GM21619 (cell line): ENCODE measurements around the gene CPEB1.
"Not testable (repeated sequence)": the region's sequence is repeated elsewhere in the genome, so short reads cannot be mapped to it uniquely, and the experiment has no call there.

ENCODE experiments used
- ATAC-seq: cut with Tn5 transposase; IDR thresholded peaks from one replicate; pipeline ENCODE4 v1.9.1; 2021; ENCODE audit not compliant: unreplicated experiment

CPEB1 gene

DNA sequence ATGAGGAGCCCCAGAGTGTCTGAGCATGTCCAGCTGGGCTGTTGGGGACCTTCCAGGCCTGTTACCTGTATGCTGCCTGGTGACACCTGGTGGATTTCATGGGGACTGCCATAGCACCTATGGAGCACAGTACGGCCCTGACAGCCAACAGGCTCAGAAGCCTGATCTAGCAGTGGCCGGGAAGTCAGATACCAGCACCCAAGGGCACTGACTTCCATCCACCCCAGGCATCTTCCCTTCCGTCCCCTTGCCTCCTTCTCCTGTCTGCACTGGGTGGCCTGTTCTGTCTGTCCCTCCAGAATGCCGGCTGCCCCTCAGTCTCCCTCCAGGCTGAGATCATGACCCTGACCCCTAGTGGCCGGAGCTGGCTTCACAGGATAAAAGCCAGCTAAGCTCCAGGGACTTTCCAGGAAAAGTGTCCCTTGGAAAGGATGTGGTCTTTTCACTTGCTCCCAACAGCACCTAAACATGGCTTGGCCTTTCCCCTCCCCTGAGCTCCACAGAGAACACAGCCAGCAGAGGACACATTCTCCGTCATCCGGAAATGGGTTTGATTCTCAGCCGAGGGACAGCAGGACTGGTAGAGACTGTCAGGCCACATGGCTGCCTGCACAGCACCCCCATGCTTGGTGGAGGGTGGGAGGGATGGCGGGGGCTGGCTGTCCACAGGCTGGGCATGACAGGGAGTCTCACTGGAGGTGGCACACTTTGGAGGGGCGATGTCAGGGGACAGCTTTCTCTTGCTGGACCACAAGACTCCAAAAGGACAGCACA lies 116.4 kb downstream of the CPEB1 start:
- peak; percentile 82 for ATAC-seq

DNA sequence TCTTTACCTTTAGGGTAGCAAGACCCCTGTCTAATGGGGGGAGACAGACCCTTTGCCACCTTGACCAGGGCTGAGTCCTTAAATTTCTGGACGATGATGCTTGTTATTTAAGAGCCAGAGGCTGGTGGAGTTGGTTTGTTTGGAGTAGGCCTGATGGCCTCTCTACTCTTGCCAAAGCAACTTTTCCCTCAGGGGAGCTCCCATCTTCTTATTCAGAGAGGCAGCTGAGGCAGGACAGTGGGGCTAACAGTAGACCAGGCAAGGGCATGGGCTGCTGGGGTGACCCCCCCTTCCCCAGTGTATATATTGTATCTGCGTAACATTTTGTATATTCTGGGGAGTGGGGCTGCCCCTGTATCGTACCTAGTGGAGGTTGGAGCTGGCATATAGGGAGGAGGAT lies 117.2 kb downstream of the CPEB1 start:
- ATAC-seq = no peak

DNA sequence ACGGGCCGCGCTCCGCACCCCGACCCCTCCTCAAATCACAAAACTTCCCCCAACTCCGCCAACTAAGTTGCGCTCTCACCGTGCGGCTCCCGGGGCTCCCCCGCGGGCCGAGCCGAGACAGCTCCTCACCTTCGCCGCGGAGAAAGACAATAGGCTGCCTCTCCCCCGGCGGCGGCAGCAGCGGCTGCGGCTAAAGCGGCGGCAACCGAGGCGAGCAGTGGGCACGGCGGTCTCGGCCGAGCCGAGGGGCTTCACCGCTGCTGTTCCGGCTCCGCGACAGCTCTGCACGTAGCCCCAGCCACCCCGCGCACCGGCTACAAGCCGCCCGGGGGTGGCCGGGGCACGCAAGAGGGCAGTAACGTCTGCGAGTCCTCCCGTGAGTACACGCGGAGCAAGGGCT lies 133.6 kb downstream of the CPEB1 start:
- ATAC-seq = not testable (repeated sequence)

DNA sequence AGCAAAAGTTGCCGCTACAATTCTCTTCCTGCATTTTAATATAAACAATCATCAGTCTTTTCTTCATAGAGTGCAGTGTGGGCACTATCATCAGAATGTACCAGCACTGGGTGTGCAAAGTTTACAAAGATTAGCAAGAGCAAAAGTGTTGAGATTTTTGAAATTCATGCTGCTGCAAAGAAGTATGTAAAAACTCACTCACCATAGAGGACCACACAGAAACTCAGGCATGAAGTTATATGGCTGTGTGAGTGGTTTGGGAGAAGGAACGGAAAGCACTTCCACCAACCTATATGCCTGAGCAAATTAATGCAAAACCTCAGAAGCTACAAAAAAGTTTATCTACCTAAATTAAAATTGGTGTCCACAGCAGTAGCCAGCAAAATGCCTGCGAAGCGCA lies 139.5 kb downstream of the CPEB1 start:
- ATAC-seq = not testable (repeated sequence)

DNA sequence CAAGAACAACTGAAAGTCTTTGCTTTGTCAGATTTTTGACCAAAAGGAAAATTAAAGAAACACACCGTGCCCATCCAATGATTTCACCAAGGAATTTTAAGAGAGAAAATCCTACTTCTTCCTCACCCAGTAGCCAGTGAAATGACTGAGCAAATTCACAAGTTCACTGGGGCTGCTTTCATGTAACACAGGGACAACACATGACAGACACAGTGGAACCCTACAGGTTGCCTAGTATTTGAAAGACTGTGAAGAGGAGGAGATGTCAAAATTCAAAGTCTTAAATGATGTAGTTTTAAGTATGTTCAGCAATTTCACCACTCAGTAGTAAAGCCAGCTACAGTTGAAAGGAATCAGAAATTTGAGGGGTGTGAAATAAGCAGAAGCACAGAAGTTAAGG lies 140.1 kb downstream of the CPEB1 start:
- not testable (repeated sequence) for ATAC-seq

DNA sequence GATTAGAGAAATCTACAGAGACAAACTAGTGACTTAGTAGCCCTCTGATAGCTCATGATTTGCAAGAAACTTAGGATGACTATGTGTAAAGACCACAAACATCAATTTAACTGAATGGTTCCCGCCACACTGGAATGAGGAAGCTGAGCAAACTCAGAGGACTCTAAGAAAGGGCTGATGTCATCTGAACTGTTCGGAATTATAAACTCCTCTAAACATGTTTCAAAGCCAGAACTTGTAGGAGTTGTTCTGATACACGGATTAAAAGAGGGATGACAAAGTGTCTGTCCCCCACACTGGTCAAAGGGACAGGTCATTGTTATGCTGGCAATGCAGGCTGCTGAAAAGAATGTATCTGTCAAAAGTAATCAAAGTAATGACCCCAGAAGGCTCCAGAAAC lies 141.3 kb downstream of the CPEB1 start:
- not testable (repeated sequence) for ATAC-seq

DNA sequence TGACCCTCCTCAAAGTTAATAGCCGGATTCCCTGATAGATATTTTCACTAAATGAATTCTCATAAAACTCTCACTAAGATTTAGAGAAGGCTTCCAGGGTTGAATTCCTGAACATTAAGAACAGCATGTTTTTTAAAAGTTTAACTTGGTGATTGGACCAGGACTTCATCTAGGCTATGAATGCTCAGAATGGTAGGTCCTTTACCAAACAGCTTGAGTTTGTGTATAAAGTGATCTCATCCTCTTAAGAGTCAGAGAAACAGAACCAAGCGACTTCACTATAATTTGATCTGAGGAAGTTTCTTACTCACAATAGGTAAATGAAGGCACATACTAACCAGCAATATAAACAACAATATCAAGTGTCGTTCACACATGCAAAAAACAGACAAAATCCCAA lies 143.1 kb downstream of the CPEB1 start:
- not testable (repeated sequence) for ATAC-seq

DNA sequence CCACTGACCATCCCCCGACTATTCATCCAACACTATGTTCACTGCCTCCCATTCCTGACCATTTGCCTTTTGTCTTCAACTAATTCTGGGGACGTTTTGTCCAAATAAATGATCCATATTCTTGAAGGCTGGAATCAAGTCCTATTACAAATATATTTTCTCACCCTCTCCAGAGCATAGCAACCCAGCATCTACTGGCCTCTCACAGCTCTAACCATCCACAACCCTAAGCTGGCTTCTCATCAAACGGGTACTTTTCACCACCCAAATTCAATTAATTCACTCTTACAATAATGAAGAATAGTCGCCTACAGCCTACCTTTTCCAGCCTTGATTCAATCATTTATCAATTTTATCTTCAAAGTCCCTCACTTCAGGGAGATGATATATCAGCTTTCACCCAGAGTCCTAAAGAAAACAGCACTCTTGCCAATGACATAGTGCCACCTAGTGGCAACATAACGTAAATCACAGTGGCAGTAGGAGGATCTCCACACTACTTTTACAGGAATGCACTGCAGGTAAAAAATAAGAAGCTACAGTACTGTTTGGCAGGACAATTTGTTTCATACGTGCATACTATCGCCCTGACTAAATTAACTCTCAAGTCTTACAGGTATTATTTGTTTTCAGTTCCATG lies 144.3 kb downstream of the CPEB1 start:
- peak; percentile 47 for ATAC-seq

DNA sequence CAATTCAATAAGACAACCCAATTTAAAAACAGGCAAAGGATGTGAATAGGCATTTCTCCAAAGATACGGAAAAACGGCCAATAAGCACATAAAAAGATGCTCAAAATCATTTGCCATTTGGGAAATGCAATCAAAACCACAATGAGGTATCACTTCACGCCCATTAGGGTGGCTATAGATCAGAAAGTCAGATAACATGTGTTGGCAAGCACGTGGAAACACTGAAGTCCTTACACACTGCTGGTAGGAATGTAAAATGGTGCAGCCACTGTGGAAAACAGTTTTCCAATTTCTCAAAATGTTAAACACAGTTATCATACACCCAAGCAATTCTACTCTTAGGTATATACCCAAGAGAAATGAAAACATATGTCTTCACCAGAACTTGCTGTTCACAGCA lies 146.4 kb downstream of the CPEB1 start:
- not testable (repeated sequence) for ATAC-seq

DNA sequence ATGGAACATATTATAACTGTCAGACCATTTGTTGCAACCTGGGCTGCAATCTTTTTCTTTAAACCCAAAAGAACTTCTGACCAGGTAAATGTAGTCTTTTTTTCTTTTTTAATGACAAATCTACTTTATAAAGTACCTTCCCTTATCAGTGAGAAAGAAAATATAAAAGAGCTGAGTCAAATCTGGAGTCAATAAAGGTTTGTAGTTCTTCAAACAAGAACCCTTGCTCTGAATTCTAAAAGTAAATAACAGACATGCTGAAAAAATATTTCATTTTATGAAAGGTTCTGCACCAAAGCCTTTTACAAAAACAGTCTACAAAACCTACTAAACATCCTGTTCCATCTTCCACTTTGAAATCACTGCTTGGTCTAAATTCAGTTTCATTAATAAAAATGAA lies 149.2 kb downstream of the CPEB1 start:
- not testable (repeated sequence) for ATAC-seq
